Gastrocnemius medialis (tissue), 4 donors: ENCODE results near the gene LAMA4. TPM values are rescaled to one million over a fixed set of nuclear protein-coding genes. Genes with fewer than 3 reads are reported as not detected.

Experiments used
- ATAC-seq, 2 donors: fragments of 150-250 bp; one replicate each; pipeline ENCODE4 v1.9.1; 2016
- DNase-seq, 2 donors: peaks; one replicate each; pipeline ENCODE4 v3.0.0-alpha.2; 2019
- H3K27ac ChIP-seq, 4 donors: fragments of 200-600 bp; sonication (generic); 1 replicate in 1 of 4; 2 replicates in 3 of 4; pipeline ENCODE4 v1.5.1; 2016 to 2018; ENCODE audit warnings: mild to moderate bottlenecking in 2 of 4, moderate library complexity in 1 of 4
- H3K27me3 ChIP-seq, 3 donors: fragments of 200-600 bp; sonication (generic) in 2 of 3; 1 replicate in 1 of 3; 2 replicates in 2 of 3; pipeline versions ENCODE4 v1.5.1 to v1.6.0; 2016 to 2019; ENCODE audit warnings: mild to moderate bottlenecking in 1 of 3, moderate library complexity in 1 of 3
- H3K36me3 ChIP-seq, 2 donors: fragments of 200-600 bp; sonication (generic) in 1 of 2; one replicate each; pipeline ENCODE4 v1.5.1; 2017 to 2018
- H3K4me1 ChIP-seq, 2 donors: fragments of 200-600 bp; sonication (generic) in 1 of 2; one replicate each; pipeline ENCODE4 v1.5.1; 2016 to 2017; ENCODE audit warnings: mild to moderate bottlenecking in 2 of 2
- H3K4me3 ChIP-seq, 4 donors: fragments of 200-600 bp; sonication (generic) in 3 of 4; 1 replicate in 1 of 4; 2 replicates in 3 of 4; pipeline ENCODE4 v1.5.1; 2016 to 2019; ENCODE audit warnings: mild to moderate bottlenecking in 2 of 4
- H3K9me3 ChIP-seq, 3 donors: fragments of 200-600 bp; sonication (generic) in 2 of 3; 1 replicate in 1 of 3; 2 replicates in 2 of 3; pipeline ENCODE4 v1.5.1; 2016 to 2019
- CTCF ChIP-seq, 5 experiments: fragments of 450-650 bp in 3 of 5; fragments of 200-600 bp in 2 of 5; sonication (generic) in 2 of 5; IDR thresholded peaks in 4 of 5; conservative IDR thresholded peaks in 1 of 5; 1 replicate in 4 of 5; 2 replicates in 1 of 5; pipeline ENCODE4 v1.5.1; 2016 to 2019; ENCODE audit warnings: antibody characterized with exemption in 5 of 5, mild to moderate bottlenecking in 3 of 5, moderate library complexity in 3 of 5
- POLR2A ChIP-seq, 2 donors: fragments of 450-650 bp; IDR thresholded peaks; one replicate each; pipeline ENCODE4 v1.6.1; 2017; ENCODE audit warnings: antibody characterized with exemption in 2 of 2, mild to moderate bottlenecking in 2 of 2, moderate library complexity in 2 of 2
- in situ Hi-C, 4 donors: fragments of 200-750 bp; cut with MboI; loops; one replicate each; pipeline versions ENCODE4 v1.15.0 to v1.8.0; 2017; ENCODE audit warnings: low sequenced_read_pairs in 4 of 4
- intact Hi-C: fragments of 100-400 bp; cut with DNase I; formaldehyde crosslinking; loops from one replicate; pipeline ENCODE4 v1.15.1; 2023; ENCODE audit warnings: low total_unique reads
- total RNA-seq, 4 donors: library from RNA; depleted of rRNA; stranded (reverse); fragments of >200 nt; gene quantifications; one replicate each; pipeline versions ENCODE4 v1.1.0 to v1.2.3, GENCODE V29; 2016

The LAMA4 gene
- total RNA-seq, 4 donors from 2014 or later = 4.4 to 19.1 (median 7.4) TPM

DNA sequence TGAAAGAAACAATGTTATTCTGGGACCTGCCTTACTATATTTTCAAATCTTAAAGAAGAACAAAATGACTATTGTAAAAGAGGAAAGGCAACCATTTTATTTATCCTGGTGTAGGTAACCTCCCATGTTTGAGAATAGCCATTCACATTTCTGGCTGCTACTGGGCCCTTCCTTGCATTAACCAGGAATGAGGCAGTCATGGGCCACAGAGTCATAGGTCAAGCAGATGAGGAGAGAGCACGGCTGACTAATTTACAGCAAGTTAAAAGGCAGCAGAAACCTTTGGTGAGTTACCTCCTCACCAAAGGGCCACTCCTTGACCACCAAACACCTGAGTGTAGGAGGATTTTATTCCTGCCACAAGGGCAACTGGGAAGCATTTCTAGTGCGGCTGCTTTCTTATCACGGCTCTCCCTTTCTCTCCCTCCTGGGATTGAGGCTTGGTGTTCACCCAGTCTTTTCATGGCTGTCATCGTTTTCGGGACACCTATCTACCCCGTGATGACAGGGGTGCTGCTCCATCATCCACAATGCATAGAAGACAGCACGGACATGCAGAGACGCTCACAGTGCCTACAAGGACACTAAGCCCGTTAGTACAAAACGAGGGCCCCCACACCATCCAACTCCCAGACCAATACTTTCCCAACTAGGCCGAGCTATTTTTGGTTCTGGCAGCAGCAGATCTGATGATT is 4.4 kb upstream of the LAMA4 start:
- TF ChIP-seq CTCF (IDR thresholded peaks at IDR 0.05 in 4 of 5, conservative IDR thresholded peaks at IDR 0.05 in 1 of 5) (no peak), POLR2A (IDR thresholded peaks at IDR 0.05) (no peak)
- H3K4me1 ChIP-seq = no peaks in the 10 kb centered on the region
- in situ Hi-C loops = loop anchor here in 1 of 4 donors (10.0 kb wide), 1 partner anchor 54 kb away; no protein-coding TSS in a partner anchor
- H3K9me3 ChIP-seq = no peaks in the 10 kb centered on the region
- DNase-seq (no peak), ATAC-seq (no peak)
- no peak overlapping the region for H3K4me3 ChIP-seq
- H3K27ac ChIP-seq = no peak overlapping the region
- H3K27me3 ChIP-seq = no peaks in the 10 kb centered on the region
- intact Hi-C loops = loop anchor here (10.0 kb wide), 1 partner anchor 54 kb away; no protein-coding TSS in a partner anchor
- H3K36me3 ChIP-seq = no peaks in the 10 kb centered on the region

GRCh38 chr6:112257178-112257855 is 3.0 kb upstream of the LAMA4 start:
- DNase-seq = no peak
- in situ Hi-C loops = loop anchor here in 1 of 4 donors (10.0 kb wide), 1 partner anchor 53 kb away; no protein-coding TSS in a partner anchor

GRCh38 chr6:112254921-112255320 is 554 bp upstream of the LAMA4 start:
- DNase-seq (no peak), ATAC-seq (no peak)
- H3K4me1 ChIP-seq = peaks cover 0 to 8% of the 10 kb centered on the region in 2 donors
- intact Hi-C loops (loop anchor here (10.0 kb wide), 1 partner anchor 50 kb away; no protein-coding TSS in a partner anchor), in situ Hi-C loops (loop anchor here in 1 of 4 donors (10.0 kb wide), 1 partner anchor 50 kb away; no protein-coding TSS in a partner anchor)
- peak overlapping the region; percentile 67 to 86 (median 70) for H3K4me3 ChIP-seq
- no peaks in the 10 kb centered on the region for H3K36me3 ChIP-seq
- peak overlapping the region; percentile 72 to 82 (median 80) for H3K27ac ChIP-seq
- no peak for TF ChIP-seq CTCF (IDR thresholded peaks at IDR 0.05 in 4 of 5, conservative IDR thresholded peaks at IDR 0.05 in 1 of 5)
- no peaks in the 10 kb centered on the region for H3K27me3 ChIP-seq
- no peaks in the 10 kb centered on the region for H3K9me3 ChIP-seq

More at GRCh38 chr6:112257178-112257855, 3.0 kb upstream of the LAMA4 start:
- Histone ChIP-seq H3K9me3 (no peaks in the 10 kb centered on the region), H3K4me1 (peaks cover 0 to 8% of the 10 kb centered on the region in 2 donors), H3K27me3 (no peaks in the 10 kb centered on the region), H3K27ac (no peak overlapping the region), H3K4me3 (no peak overlapping the region), H3K36me3 (no peaks in the 10 kb centered on the region)
- no peak for ATAC-seq
- TF ChIP-seq CTCF (IDR thresholded peaks at IDR 0.05 in 4 of 5, conservative IDR thresholded peaks at IDR 0.05 in 1 of 5) (no peak), POLR2A (IDR thresholded peaks at IDR 0.05) (no peak)
- intact Hi-C loops = loop anchor here (10.0 kb wide), 1 partner anchor 53 kb away; no protein-coding TSS in a partner anchor

GRCh38 chr6:112253498-112253840 is 898 bp downstream of the LAMA4 start:
- ATAC-seq = peak; percentile 11 to 28
- peaks cover 0 to 8% of the 10 kb centered on the region in 2 donors for H3K4me1 ChIP-seq
- intact Hi-C loops (loop anchor here (10.0 kb wide), 1 partner anchor 49 kb away; no protein-coding TSS in a partner anchor), in situ Hi-C loops (loop anchor here in 1 of 4 donors (10.0 kb wide), 1 partner anchor 49 kb away; no protein-coding TSS in a partner anchor)
- H3K27ac ChIP-seq = peak overlapping the region; percentile 72 to 82 (median 80)
- no peaks in the 10 kb centered on the region for H3K9me3 ChIP-seq
- H3K27me3 ChIP-seq = no peaks in the 10 kb centered on the region
- no peaks in the 10 kb centered on the region for H3K36me3 ChIP-seq
- peak overlapping the region; percentile 67 to 86 (median 70) for H3K4me3 ChIP-seq
- TF ChIP-seq CTCF (IDR thresholded peaks at IDR 0.05 in 4 of 5, conservative IDR thresholded peaks at IDR 0.05 in 1 of 5) (no peak), POLR2A (IDR thresholded peaks at IDR 0.05) (peak in 1 of 2 donors; percentile 7)
- DNase-seq = no peak
